GM12865 (cell line): ENCODE results near the gene ONECUT3.

Experiments used
- DNase-seq: peaks from one replicate; pipeline ENCODE4 v3.0.0; 2010; ENCODE audit warnings: low read depth
- H3K4me3 ChIP-seq: 2 replicates; pipeline ENCODE4 v1.5.1; 2011; ENCODE audit warnings: mild to moderate bottlenecking, low read depth, low read length, control low read depth
- TF ChIP-seq, protein P1 (sequence below): IDR thresholded peaks from 2 replicates; pipeline ENCODE4 v1.5.1; 2011; ENCODE audit warnings: low read length, control low read depth, low read depth, inconsistent platforms; ENCODE audit not compliant: insufficient read depth; ENCODE audit errors: missing control alignments

ONECUT3 gene

DNA sequence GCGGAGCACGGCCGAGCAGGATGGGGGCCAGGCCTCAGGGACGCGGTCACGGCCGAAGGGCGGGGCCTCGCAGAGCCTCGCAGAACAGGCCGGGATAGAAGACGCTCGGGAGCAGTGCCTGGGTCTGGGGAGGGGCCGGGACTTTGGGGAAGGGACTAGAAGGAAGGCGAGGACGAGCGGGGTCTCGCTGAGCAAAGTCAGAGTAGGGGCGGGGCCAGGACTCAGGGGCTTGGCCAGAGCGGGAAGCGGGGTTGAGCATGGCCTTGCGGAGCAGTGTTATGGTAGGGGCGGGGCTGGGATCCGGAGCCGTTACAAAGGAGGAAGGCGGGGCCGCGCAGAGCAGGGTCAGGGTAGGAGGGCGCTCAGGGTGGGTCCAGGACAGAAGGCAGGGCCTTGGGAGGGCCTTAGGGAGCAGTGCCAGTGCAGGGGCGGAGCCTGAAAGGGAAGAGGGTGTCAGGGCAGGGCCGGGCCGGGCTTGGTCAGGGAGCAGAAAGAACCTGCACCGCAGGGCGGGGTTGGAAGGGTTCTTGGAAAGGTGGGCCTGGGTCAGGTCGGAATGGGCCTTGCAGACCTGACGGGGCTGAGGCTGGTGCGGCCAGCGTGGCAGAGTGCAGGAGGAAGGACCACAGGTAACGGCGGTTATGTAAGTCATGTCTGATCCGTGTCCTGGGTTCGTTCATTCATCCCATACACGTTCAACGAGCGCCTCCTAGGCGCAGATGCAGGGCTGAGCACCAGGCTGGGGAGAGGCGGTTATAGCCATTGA, 59.3 kb downstream of the ONECUT3 start:
- TF ChIP-seq, protein P1, sequence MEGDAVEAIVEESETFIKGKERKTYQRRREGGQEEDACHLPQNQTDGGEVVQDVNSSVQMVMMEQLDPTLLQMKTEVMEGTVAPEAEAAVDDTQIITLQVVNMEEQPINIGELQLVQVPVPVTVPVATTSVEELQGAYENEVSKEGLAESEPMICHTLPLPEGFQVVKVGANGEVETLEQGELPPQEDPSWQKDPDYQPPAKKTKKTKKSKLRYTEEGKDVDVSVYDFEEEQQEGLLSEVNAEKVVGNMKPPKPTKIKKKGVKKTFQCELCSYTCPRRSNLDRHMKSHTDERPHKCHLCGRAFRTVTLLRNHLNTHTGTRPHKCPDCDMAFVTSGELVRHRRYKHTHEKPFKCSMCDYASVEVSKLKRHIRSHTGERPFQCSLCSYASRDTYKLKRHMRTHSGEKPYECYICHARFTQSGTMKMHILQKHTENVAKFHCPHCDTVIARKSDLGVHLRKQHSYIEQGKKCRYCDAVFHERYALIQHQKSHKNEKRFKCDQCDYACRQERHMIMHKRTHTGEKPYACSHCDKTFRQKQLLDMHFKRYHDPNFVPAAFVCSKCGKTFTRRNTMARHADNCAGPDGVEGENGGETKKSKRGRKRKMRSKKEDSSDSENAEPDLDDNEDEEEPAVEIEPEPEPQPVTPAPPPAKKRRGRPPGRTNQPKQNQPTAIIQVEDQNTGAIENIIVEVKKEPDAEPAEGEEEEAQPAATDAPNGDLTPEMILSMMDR: peak; percentile 78
- peak overlapping the region; percentile 48 for H3K4me3 ChIP-seq
- DNase-seq: peak; percentile 97

DNA sequence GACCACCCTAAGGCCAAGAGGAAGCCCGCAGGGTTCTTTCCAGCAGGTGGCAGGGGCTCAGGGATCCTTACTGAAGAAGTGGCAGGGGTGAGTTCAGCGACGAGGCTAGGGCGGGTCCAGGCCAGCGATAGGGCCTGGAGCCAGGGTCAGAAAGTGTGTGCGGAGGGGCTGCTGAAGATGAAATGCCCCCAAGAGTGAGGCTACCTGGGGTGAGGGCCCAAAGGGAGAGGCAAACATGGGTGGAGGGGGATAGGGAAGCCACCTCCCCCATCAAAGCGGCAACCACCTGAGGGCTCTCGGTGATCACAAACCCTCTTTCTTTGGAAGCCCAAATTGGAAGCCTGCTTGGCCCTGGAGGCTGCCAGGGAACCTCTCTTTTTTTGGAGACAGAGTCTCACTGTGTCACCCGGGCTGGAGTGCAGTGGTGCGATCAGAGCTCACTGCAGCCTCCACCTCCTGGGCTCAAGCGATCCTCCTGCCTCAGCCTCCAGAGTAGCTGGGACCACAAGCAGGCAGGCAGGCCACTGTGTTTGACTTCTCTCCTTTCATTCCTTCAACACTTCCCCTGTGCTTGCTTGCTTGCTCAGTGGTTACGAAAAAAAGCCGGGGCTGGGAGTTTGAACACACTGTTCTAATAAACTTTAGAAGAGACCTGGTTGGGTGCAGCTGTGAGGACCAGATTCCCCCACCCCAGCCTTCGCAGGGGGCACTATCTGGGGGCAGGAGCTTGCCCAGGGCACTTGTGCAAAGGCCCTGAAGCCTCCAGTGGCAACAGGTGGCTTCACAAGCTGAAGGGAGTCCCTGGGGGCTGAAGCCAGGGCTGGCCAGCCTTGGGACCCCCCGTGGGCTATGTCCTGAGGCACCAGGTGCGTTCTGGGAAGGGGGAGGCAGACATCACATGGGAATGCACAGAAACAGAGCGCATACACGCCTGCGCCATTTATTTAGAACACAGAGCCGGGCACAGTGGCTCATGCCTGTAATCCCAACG, 60.2 kb downstream of the ONECUT3 start:
- TF ChIP-seq, protein P1: no peak
- peak overlapping the region; percentile 48 for H3K4me3 ChIP-seq
- DNase-seq: no peak

DNA sequence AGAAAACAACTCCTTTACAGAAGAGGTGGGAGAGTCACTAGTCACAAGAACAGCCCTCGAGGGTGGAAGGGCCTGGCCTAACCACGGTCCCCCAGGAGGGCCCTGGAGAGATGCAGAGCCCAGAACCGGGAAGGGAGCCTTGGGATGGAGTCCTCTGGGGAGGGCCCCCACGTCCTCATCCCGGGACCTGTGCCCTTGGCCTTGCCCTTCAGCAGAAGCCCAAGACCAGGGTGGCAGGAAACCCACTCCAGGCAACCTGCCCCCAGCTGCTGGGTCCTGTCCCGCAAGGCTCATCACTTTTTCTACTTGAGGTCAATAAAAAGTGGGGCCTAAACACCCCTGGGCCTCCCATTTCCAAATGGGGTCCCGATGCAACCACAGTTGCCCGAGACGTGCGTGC, 61.1 kb downstream of the ONECUT3 start:
- TF ChIP-seq, protein P1: no peak
- no peak for DNase-seq
- H3K4me3 ChIP-seq: no peak overlapping the region

DNA sequence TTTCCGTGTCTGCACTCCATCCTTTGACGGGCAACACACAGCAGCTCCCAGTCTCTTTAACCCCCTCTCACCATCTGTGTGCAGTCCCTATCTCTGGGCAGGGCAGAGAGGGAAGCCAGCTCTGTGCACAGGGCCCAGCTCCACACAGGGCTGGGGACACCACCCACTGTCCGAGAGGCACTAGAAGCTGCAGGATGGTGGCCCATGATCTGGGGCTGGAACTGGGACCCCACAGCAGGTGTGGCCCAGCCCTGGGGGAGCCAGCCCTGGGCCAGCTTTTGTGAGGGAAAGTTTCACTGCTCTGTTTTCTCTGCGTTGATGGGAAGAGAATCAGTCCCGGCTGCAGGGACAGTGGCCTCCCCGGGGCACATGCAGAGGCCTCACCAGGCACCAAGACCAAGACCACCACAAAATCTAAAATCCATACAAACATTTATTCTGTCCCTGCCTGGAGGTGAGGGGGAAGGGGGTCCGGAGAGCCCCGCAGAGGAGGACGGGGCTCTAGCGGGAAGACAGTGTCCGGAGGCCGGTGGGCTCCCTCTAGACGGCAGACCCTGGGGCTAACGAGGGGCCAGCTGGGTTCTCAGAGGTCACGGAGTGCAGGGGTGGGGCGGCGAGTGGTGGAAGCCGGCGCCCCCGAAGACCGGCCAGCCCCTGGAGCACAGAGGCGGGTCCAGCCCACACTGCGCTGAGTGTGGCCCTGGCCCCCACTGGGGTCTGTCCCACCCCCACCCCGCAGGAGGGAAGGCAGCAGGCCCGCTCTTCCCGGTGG, 61.7 kb downstream of the ONECUT3 start:
- TF ChIP-seq, protein P1: no peak
- DNase-seq: no peak

DNA sequence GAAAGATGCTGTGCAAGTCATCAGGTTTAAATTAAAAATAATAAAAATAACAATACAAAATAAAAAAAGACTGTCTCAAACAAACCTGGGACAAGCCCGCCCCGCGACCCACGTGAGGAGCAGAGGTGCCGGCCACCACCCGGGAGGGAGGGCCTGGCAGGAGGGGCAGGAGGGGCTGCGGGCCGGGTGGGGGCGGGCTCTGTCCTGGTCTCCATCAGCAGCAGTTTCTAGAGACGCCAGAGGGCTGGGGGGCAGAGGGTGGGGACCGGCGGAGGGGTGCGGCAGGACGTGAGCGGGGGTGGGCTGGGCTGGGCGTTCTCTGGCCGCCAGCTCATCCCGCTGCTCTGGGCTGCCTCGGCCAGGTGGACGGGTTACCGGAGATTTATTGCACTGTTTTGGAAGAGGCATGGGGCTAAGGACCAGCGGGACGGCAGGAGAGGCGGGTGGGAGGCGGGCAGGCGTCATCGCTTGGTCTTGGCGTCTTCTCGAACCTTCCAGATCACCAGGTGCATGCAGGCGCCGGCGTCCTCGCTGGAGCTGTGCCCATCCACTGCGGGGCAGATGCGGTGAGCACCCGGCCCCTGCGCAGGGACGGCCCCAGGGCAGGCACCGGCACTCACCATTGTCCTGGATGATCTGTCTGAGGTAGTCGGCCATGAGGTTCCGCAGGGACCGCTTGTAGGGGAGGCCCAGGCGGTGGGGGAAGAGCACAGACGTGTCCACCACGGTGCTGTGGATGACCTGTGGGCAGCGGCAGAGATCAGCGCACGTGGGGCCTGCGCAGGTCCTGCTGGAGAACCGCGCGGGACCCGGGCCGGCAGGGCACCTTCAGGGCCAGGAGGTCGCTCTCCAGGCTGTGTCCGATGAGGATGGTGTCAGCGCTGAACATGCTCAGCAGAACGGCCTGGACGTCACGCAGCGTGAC, 62.6 kb downstream of the ONECUT3 start:
- DNase-seq: no peak
- TF ChIP-seq, protein P1: no peak

More for the DNA sequence above, 61.7 kb downstream of the ONECUT3 start:
- no peak overlapping the region for H3K4me3 ChIP-seq

More for the DNA sequence above, 62.6 kb downstream of the ONECUT3 start:
- H3K4me3 ChIP-seq: no peak overlapping the region
